HepG2 (cell line): ENCODE data around the gene BARX1. TPM values are rescaled to one million over a fixed set of nuclear protein-coding genes. Genes with fewer than 3 reads are reported as not detected.

ENCODE experiments used
- ATAC-seq: fragments of 200-7000 bp; cut with Tn5 transposase; 3 replicates; pipeline ENCODE4 v1.9.1; 2020; ENCODE audit warnings: mild to moderate bottlenecking, moderate library complexity
- Bru-seq: library from RNA; stranded (reverse); fragments of 400-500 nt; gene quantifications from one replicate; lab custom pipeline; 2021; lab: Mats Ljungman, UMichigan
- BruChase-seq, 2 experiments: library from RNA; stranded (reverse); fragments of 400-500 nt; gene quantifications; one replicate each; lab custom pipeline; 2021; lab: Mats Ljungman, UMichigan
- BruUV-seq: library from RNA; stranded (reverse); fragments of 400-500 nt; replicated peaks from 2 replicates; lab custom pipeline; 2021; lab: Mats Ljungman, UMichigan
- CTCF ChIA-PET: fragments of 300-600 bp; formaldehyde crosslinking; extraction: SDS; loops from one replicate; lab custom pipeline; 2021; ENCODE audit warnings: low total read pairs, inconsistent platforms, low intra/inter-chr PET ratio; lab: Yijun Ruan, JAX
- POLR2A ChIA-PET: fragments of 350-600 bp; sonication (Branson Sonifier 250); formaldehyde crosslinking; loops from one replicate; lab custom pipeline; 2020; ENCODE audit warnings: antibody characterized with exemption, inconsistent platforms; lab: Yijun Ruan, JAX
- DNase-seq: peaks from one replicate; pipeline ENCODE4 v3.0.0-alpha.2; 2015; ENCODE audit warnings: low spot score
- FAIRE-seq: peaks from 3 replicates; lab custom pipeline; 2011; peaks lifted over from hg19 to GRCh38; lab: Jason Lieb, UNC
- H2AFZ ChIP-seq: one replicate; pipeline ENCODE4 v1.6.1; 2011; ENCODE audit warnings: low read length, inconsistent platforms
- H3K27ac ChIP-seq: fragments of 300-600 bp; 3 replicates; pipeline ENCODE4 v1.8.0; 2011; ENCODE audit warnings: mixed run types, mild to moderate bottlenecking, mixed read lengths, low read length, inconsistent platforms; ENCODE audit not compliant: insufficient read depth; ENCODE audit errors: extremely low read length
- H3K27me3 ChIP-seq, 2 experiments: fragments of 200-600 bp in 1 of 2; 2 replicates in 1 of 2; 3 replicates in 1 of 2; pipeline versions ENCODE4 v1.6.0 to v1.8.0; 2011; ENCODE audit warnings: low read length in 2 of 2, mild to moderate bottlenecking in 2 of 2, moderate library complexity in 2 of 2, inconsistent platforms in 1 of 2; ENCODE audit not compliant: insufficient read depth in 2 of 2, control insufficient read depth in 1 of 2
- H3K36me3 ChIP-seq, 2 experiments: fragments of 200-600 bp in 1 of 2; replicated peaks in 1 of 2; 2 replicates in 1 of 2; 3 replicates in 1 of 2; pipeline versions ENCODE4 v1.5.1 to v1.8.0; 2011; ENCODE audit warnings: low read length in 2 of 2, inconsistent platforms in 1 of 2; ENCODE audit not compliant: insufficient read depth in 2 of 2, control insufficient read depth in 1 of 2
- H3K4me1 ChIP-seq: 2 replicates; pipeline ENCODE4 v1.5.1; 2012; ENCODE audit warnings: low read length, inconsistent platforms; ENCODE audit not compliant: insufficient read depth
- H3K4me2 ChIP-seq: 2 replicates; pipeline ENCODE4 v1.6.0; 2011; ENCODE audit warnings: low read depth, low read length, inconsistent platforms
- H3K4me3 ChIP-seq, 3 experiments: fragments of 200-600 bp in 1 of 3; sonication (generic), shearing (Covaris generic) in 1 of 3; replicated peaks in 1 of 3; 2 replicates each; pipeline ENCODE4 v1.5.1; 2011 to 2016; ENCODE audit warnings: low read length in 3 of 3, inconsistent platforms in 2 of 3, low read depth in 2 of 3, mild to moderate bottlenecking in 2 of 3, control low read depth in 1 of 3, mixed read lengths in 1 of 3; ENCODE audit not compliant: insufficient read depth in 1 of 3
- H3K79me2 ChIP-seq: one replicate; pipeline ENCODE4 v1.6.1; 2011; ENCODE audit warnings: low read length, inconsistent platforms; ENCODE audit not compliant: insufficient read depth
- H3K9ac ChIP-seq: 2 replicates; pipeline ENCODE4 v1.6.0; 2011; ENCODE audit warnings: mild to moderate bottlenecking, low read depth, low read length, inconsistent platforms; ENCODE audit not compliant: insufficient read depth
- H3K9me3 ChIP-seq: 2 replicates; pipeline ENCODE4 v1.5.1; 2012; ENCODE audit warnings: mild to moderate bottlenecking, low read length
- H4K20me1 ChIP-seq: 2 replicates; pipeline ENCODE4 v1.6.0; 2011; ENCODE audit warnings: inconsistent platforms, mild to moderate bottlenecking, low read length, moderate library complexity; ENCODE audit not compliant: insufficient read depth
- BORCS8-MEF2B ChIP-seq: sonication (generic); formaldehyde crosslinking; IDR thresholded peaks from 2 replicates; pipeline ENCODE4 v1.8.0; 2022; ENCODE audit warnings: mild to moderate bottlenecking, missing genetic modification reagents
- FOXA3 ChIP-seq: IDR thresholded peaks from 2 replicates; pipeline ENCODE4 v1.6.1; 2016; ENCODE audit warnings: missing genetic modification reagents, missing compliant biosample characterization
- KAT2B ChIP-seq: fragments of 150-350 bp; IDR thresholded peaks from 2 replicates; pipeline ENCODE4 v1.6.1; 2014; ENCODE audit warnings: low read depth, low read length, borderline replicate concordance
- NFIC ChIP-seq: IDR thresholded peaks from 2 replicates; pipeline ENCODE4 v1.6.1; 2012; ENCODE audit warnings: mild to moderate bottlenecking, low read length, inconsistent platforms
- NKX3-1 ChIP-seq: sonication (generic); formaldehyde crosslinking; IDR thresholded peaks from 2 replicates; pipeline ENCODE4 v1.5.0; 2020; ENCODE audit warnings: missing genetic modification reagents
- RAD21 ChIP-seq: fragments of 450-650 bp; formaldehyde crosslinking; IDR thresholded peaks from 2 replicates; pipeline ENCODE4 v1.5.0; 2020; ENCODE audit warnings: mild to moderate bottlenecking
- RBM39 ChIP-seq: fragments of 200-400 bp; formaldehyde crosslinking; IDR thresholded peaks from one replicate; pipeline ENCODE4 v1.6.1; 2018; ENCODE audit warnings: antibody characterized with exemption, mild to moderate bottlenecking, low read depth, low read length; ENCODE audit not compliant: poor library complexity, severe bottlenecking
- SALL2 ChIP-seq: sonication (generic); formaldehyde crosslinking; IDR thresholded peaks from 2 replicates; pipeline ENCODE4 v1.8.1; 2023; ENCODE audit warnings: mild to moderate bottlenecking, missing genetic modification reagents, inconsistent platforms
- SIX4 ChIP-seq: sonication (generic); formaldehyde crosslinking; IDR thresholded peaks from 2 replicates; pipeline ENCODE4 v1.4.0; 2020; ENCODE audit warnings: missing genetic modification reagents
- ZC3H4 ChIP-seq: sonication (generic); formaldehyde crosslinking; IDR thresholded peaks from 2 replicates; pipeline ENCODE4 v1.4.0; 2020; ENCODE audit warnings: missing genetic modification reagents, borderline replicate concordance
- ZNF670 ChIP-seq: sonication (generic); formaldehyde crosslinking; IDR thresholded peaks from 2 replicates; pipeline ENCODE4 v1.8.0; 2022; ENCODE audit warnings: mild to moderate bottlenecking, missing genetic modification reagents, borderline replicate concordance
- ZNF678 ChIP-seq: sonication (generic); formaldehyde crosslinking; IDR thresholded peaks from 2 replicates; pipeline ENCODE4 v1.4.0; 2020; ENCODE audit warnings: mild to moderate bottlenecking, missing genetic modification reagents
- WGBS: methylation state at CpG from one replicate; pipeline ENCODE4 v1.1.6; 2017; ENCODE audit warnings: low lambda C conversion rate; 5-methylcytosine and 5-hydroxymethylcytosine counted together
- in situ Hi-C: cut with HindIII; loops from 2 replicates; pipeline ENCODE4 v1.10.0; 2017; ENCODE audit warnings: low pct_unique_long_range_greater_than_20kb; ENCODE audit not compliant: extremely low pct_ligation_motif_present
- intact Hi-C: fragments of 100-400 bp; cut with micrococcal nuclease; formaldehyde crosslinking; loops from one replicate; pipeline ENCODE4 v1.10.0; 2022; ENCODE audit not compliant: unreplicated experiment
- long read RNA-seq, 2 experiments: library from RNA in 1 of 2; library from polyadenylated mRNA in 1 of 2; stranded (forward) in 1 of 2; unstranded in 1 of 2; transcript quantifications; one replicate each; pipeline ENCODE4 v2.0.0, GENCODE V29; 2019 to 2022
- polyA minus RNA-seq, 3 experiments: library from RNA; depleted of rRNA, polyadenylated mRNA; stranded (reverse); fragments of >200 nt; gene quantifications; 2 replicates each; pipeline ENCODE4 v1.2.3, GENCODE V29; 2011; ENCODE audit warnings: low replicate concordance in 1 of 3
- polyA plus RNA-seq, 8 experiments: library from polyadenylated mRNA; depleted of rRNA in 3 of 8; stranded (reverse) in 7 of 8; unstranded in 1 of 8; fragments of >200 nt; fragmentation: Illumina TruSeq in 4 of 8; extraction: Trizol in 4 of 8; gene quantifications; 2 replicates each; pipeline versions ENCODE4 v1.2.1 to v1.2.3, GENCODE V29; 2011 to 2016; ENCODE audit warnings: low read depth in 4 of 8, missing spikeins in 1 of 8, mixed read lengths in 1 of 8; ENCODE audit not compliant: insufficient read depth in 1 of 8
- total RNA-seq, 5 experiments: library from RNA; depleted of rRNA; stranded (reverse); fragments of >200 nt; fragmentation: Illumina TruSeq; extraction: Trizol; gene quantifications; 2 replicates each; pipeline ENCODE4 v1.2.3, GENCODE V29; 2016; ENCODE audit warnings: low read depth in 1 of 5
- TF ChIP-seq, protein P1 (sequence below): IDR thresholded peaks from 2 replicates; pipeline ENCODE4 v1.6.1; 2016
- TF ChIP-seq, protein P2 (sequence below): sonication (generic); formaldehyde crosslinking; IDR thresholded peaks from 2 replicates; pipeline ENCODE4 v1.5.0; 2020; ENCODE audit warnings: missing genetic modification reagents

BARX1 gene, protein sequence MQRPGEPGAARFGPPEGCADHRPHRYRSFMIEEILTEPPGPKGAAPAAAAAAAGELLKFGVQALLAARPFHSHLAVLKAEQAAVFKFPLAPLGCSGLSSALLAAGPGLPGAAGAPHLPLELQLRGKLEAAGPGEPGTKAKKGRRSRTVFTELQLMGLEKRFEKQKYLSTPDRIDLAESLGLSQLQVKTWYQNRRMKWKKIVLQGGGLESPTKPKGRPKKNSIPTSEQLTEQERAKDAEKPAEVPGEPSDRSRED
- not detected in 2 replicates for total RNA-seq (2016; rRNA removed; fragmentation: Illumina TruSeq; extraction: Trizol)
- total RNA-seq (2016; cell fraction: cytosol; rRNA removed; fragmentation: Illumina TruSeq; extraction: Trizol; ENCODE audit: low read depth): not detected in 2 replicates
- not detected in 2 replicates for total RNA-seq (2016; cell fraction: insoluble cytoplasmic fraction; rRNA removed; fragmentation: Illumina TruSeq; extraction: Trizol)
- not detected in 2 replicates for total RNA-seq (2016; cell fraction: membrane; rRNA removed; fragmentation: Illumina TruSeq; extraction: Trizol)
- not detected in 2 replicates for total RNA-seq (2016; cell fraction: nucleus; rRNA removed; fragmentation: Illumina TruSeq; extraction: Trizol)
- not detected in 2 replicates for polyA plus RNA-seq (2011; rRNA removed)
- not detected in 2 replicates for polyA plus RNA-seq (2011; cell fraction: cytosol; rRNA removed)
- not detected in 2 replicates for polyA plus RNA-seq (2011; cell fraction: nucleus; rRNA removed)
- polyA plus RNA-seq (2012): not detected in 2 replicates
- polyA plus RNA-seq (2016; cell fraction: cytosol; fragmentation: Illumina TruSeq; extraction: Trizol; ENCODE audit: low read depth): not detected in 2 replicates
- polyA plus RNA-seq (2016; cell fraction: insoluble cytoplasmic fraction; fragmentation: Illumina TruSeq; extraction: Trizol; ENCODE audit: low read depth): not detected in 2 replicates
- not detected in 2 replicates for polyA plus RNA-seq (2016; cell fraction: membrane; fragmentation: Illumina TruSeq; extraction: Trizol; ENCODE audit: low read depth)
- not detected in 2 replicates for polyA plus RNA-seq (2016; cell fraction: nucleus; fragmentation: Illumina TruSeq; extraction: Trizol; ENCODE audit: insufficient read depth, low read depth)
- 0.65 TPM in 1 of 2 replicates, not detected in the other for polyA minus RNA-seq (2011; rRNA and poly(A)+ RNA removed; ENCODE audit: low replicate concordance)
- polyA minus RNA-seq (2011; cell fraction: cytosol; rRNA and poly(A)+ RNA removed): not detected in 2 replicates
- polyA minus RNA-seq (2011; cell fraction: nucleus; rRNA and poly(A)+ RNA removed): not detected in 2 replicates
- percentile 14 among the genes with signal in this experiment for Bru-seq, nascent RNA
- not detected for BruChase-seq, experiment 1, labeled RNA remaining after a 6-hour chase
- not detected for BruChase-seq, experiment 2, labeled RNA remaining after a 2-hour chase
- long read RNA-seq, experiment 1: 0 reads
- long read RNA-seq, experiment 2: 0 reads

DNA sequence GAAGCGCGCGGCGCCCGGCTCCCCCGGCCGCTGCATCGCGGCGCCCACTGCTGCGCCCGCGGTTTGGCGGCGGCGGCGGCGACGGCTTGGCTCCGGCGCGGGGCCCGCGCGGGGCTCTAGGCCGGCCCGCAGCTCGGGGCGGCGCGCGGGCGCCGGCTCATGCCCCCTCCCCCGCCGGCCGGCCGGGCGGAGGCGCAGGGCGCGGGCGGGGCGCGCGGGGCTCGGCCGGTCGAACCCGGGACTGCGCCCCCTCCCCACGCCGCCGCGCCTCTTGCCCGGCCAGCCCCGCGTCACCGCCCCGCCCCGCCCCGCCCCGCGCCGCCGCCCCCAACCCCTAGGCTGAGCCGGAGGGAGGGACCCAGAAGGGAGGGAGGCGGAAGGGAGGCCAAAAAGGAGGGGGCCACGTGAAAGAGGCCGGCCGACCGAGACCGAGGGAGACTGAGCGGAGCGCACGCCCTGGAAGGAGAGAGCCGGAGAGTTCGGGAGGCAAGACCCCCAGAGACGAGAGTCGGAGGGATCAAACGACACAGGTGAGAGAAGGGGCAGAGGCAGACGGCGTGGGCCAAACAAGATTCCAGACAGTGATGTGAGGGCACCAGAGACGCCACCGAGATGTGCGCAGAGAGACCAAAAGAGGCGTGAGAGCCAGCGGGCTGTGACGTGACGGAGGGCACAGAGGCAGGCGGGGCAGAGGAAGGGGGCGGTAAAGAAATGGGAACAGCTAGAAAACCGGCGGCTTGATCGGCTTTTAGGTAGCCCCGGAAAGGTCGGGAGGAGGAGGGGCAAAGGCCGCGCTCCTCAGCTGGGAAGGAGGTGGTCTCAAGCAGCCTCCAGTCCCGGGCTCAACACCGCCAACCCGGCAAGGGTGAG, at the start of gene BARX1:
Gene BARX1, minus strand, starts transcription at position 245 of the 870 bp plus-strand sequence. Its CDS starts 209 bp downstream, at position 36.
- BruUV-seq: no TSS peak
- in situ Hi-C loops: no loop called here
- no peak within 1 kb of the TSS for H3K4me3 ChIP-seq
- TF ChIP-seq FOXA3 (CRISPR knock-in tag): no peak
- TF ChIP-seq ZC3H4 (CRISPR knock-in tag): no peak
- no peak for TF ChIP-seq ZNF670 (CRISPR knock-in tag)
- TF ChIP-seq, protein P1, sequence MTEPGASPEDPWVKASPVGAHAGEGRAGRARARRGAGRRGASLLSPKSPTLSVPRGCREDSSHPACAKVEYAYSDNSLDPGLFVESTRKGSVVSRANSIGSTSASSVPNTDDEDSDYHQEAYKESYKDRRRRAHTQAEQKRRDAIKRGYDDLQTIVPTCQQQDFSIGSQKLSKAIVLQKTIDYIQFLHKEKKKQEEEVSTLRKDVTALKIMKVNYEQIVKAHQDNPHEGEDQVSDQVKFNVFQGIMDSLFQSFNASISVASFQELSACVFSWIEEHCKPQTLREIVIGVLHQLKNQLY: no peak
- no peak for TF ChIP-seq KAT2B
- TF ChIP-seq ZNF678 (CRISPR knock-in tag): no peak
- no peak for TF ChIP-seq BORCS8-MEF2B
- TF ChIP-seq SIX4 (CRISPR knock-in tag): no peak
- TF ChIP-seq RBM39: no peak
- TF ChIP-seq NKX3-1 (CRISPR knock-in tag): no peak
- TF ChIP-seq NFIC: no peak
- no peak for TF ChIP-seq SALL2 (CRISPR knock-in tag)
- no peak for TF ChIP-seq RAD21
- TF ChIP-seq, protein P2, sequence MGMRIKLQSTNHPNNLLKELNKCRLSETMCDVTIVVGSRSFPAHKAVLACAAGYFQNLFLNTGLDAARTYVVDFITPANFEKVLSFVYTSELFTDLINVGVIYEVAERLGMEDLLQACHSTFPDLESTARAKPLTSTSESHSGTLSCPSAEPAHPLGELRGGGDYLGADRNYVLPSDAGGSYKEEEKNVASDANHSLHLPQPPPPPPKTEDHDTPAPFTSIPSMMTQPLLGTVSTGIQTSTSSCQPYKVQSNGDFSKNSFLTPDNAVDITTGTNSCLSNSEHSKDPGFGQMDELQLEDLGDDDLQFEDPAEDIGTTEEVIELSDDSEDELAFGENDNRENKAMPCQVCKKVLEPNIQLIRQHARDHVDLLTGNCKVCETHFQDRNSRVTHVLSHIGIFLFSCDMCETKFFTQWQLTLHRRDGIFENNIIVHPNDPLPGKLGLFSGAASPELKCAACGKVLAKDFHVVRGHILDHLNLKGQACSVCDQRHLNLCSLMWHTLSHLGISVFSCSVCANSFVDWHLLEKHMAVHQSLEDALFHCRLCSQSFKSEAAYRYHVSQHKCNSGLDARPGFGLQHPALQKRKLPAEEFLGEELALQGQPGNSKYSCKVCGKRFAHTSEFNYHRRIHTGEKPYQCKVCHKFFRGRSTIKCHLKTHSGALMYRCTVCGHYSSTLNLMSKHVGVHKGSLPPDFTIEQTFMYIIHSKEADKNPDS (CRISPR knock-in tag): no peak

More for the DNA sequence above, at the start of gene BARX1:
- H3K36me3 ChIP-seq: no peaks in the 10 kb centered on the region
- ChIA-PET POLR2A (no interaction called here), CTCF (no interaction called here)
- no peak within 1 kb of the TSS for H2AFZ ChIP-seq
- 28% methylated on average over 45 of the region's 102 CpGs for WGBS
- H4K20me1 ChIP-seq: no peaks in the 10 kb centered on the region
- FAIRE-seq (no peak), ATAC-seq (no peak), DNase-seq (no peak)
- no peaks in the 10 kb centered on the region for H3K79me2 ChIP-seq
- H3K4me2 ChIP-seq: no peak within 1 kb of the TSS
- no peak within 1 kb of the TSS for H3K9ac ChIP-seq
- no peak within 1 kb of the TSS for H3K27ac ChIP-seq
- intact Hi-C loops: no loop called here
- H3K27me3 ChIP-seq: peaks cover 26 to 90% of the 10 kb centered on the region in 2 experiments
- H3K4me1 ChIP-seq: no peaks in the 10 kb centered on the region; the same call in 1 of the 2 replicates
- H3K9me3 ChIP-seq: no peaks in the 10 kb centered on the region
